Measurements from ENCODE around the gene B4GALNT4. TPM values are rescaled to one million over a fixed set of nuclear protein-coding genes. Genes with fewer than 3 reads are reported as not detected.

B4GALNT4 gene
- total and polyA plus RNA-seq, 2 of the 4 experiments (the other 2 are of a cell fraction), result 5.2 to 38.6 TPM

DNA sequence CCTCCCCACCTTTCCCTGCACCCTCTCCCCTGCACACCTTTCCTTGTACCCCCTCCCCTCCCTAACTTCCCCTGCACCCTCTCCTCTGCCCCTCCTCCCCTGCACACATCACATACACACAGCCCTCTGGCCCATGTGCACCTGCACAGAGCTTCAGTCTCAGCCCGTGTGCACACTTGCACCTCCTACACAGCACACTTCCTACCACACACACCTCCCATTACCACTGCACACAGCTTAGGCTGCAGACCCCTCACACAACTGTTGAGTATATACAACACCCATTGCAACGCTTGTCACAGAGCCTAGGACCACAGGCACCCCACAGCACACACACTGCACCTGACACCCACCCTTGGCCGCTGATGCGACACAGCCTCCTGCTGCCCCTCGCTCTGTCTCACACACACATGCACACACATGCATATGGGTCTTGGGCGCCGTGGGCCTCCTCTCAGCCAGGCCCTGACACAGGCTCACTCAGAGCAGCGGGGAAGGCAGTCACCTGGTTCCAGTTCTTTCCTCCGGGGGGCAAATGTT is 45.1 kb downstream of the B4GALNT4 start:
- CTCF ChIA-PET, result no interaction called here
- no peak overlapping the region for H3K4me3 ChIP-seq (ENCODE audit: insufficient read depth, low read depth, low read length)
- no peak for ATAC-seq (ENCODE audit: low read depth)

More for the DNA sequence above, 45.1 kb downstream of the B4GALNT4 start:
- Histone ChIP-seq H3K27me3 (ENCODE audit: control insufficient read depth, insufficient read depth, low read length) (peaks cover 28% of the 10 kb centered on the region), H3K4me1 (ENCODE audit: control insufficient read depth, insufficient read depth, low read length) (peaks cover 14% of the 10 kb centered on the region), H2BK5ac (ENCODE audit: low read depth, low read length, poor library complexity, severe bottlenecking) (no peak overlapping the region), H3K23ac (ENCODE audit: low read depth, low read length) (peak overlapping the region; percentile 31; the same call in 1 of the 2 replicates), H3K4me2 (ENCODE audit: low read depth, low read length) (no peak overlapping the region), H3K9me1 (ENCODE audit: insufficient read depth, low read length) (0 out of 2 replicates have a peak, but pooled peaks cover 5% of the 10 kb centered on the region), H4K20me1 (ENCODE audit: insufficient read depth, low read length) (no peaks in the 10 kb centered on the region), H2AFZ (replicated peaks; ENCODE audit: low read length, poor library complexity) (peak overlapping the region; percentile 80), H2BK120ac (ENCODE audit: low read depth, low read length) (peak overlapping the region; percentile 27; the same call in 1 of the 2 replicates), H3K9ac (ENCODE audit: low read depth, low read length) (no peak overlapping the region), H3K14ac (replicated peaks; ENCODE audit: low read depth, low read length) (peak overlapping the region; percentile 58; the same call in 1 of the 2 replicates), H3K4ac (ENCODE audit: low read depth, low read length) (no peak overlapping the region), H2AK9ac (replicated peaks; ENCODE audit: low read depth, low read length, poor library complexity) (peak overlapping the region; percentile 82), H4K91ac (ENCODE audit: insufficient read depth, low read depth, low read length) (no peak overlapping the region), H2BK20ac (ENCODE audit: low read depth, low read length) (no peak overlapping the region; the same call in 1 of the 2 replicates), H3K18ac (ENCODE audit: low read depth, low read length) (no peak overlapping the region), H2BK15ac (ENCODE audit: low read depth, low read length) (no peak overlapping the region), H3K36me3 (ENCODE audit: control insufficient read depth, insufficient read depth, low read length) (no peaks in the 10 kb centered on the region), H3K9me3 (ENCODE audit: control insufficient read depth, insufficient read depth, low read length) (no peaks in the 10 kb centered on the region), H4K5ac (ENCODE audit: low read depth, low read length) (no peak overlapping the region), H3K27ac (ENCODE audit: insufficient read depth, low read length) (no peak overlapping the region), H3K79me1 (ENCODE audit: low read depth in 1 of 2, low read length in 2 of 2) (no peaks in the 10 kb centered on the region), H2AK5ac (ENCODE audit: low read depth, low read length) (peak overlapping the region; percentile 10; the same call in 1 of the 2 replicates), H4K8ac (ENCODE audit: low read depth in 2 of 2, low read length in 2 of 2) (peak overlapping the region; percentile 47 to 79; a peak in 2 of 4 replicates), H3K56ac (ENCODE audit: extremely low read depth, insufficient read depth, low read length) (no peak overlapping the region)
- whole genome bisulfite sequencing, 2 experiments (ENCODE audit: extremely low coverage in 2 of 2, insufficient read length in 1 of 2), result 83% methylated on average over 8 of the region's 9 CpGs; no CpG with 5 or more reads in 1 of the 2 experiments
- BruUV-seq (replicated peaks), result no TSS peak
- POLR2A ChIA-PET (ENCODE audit: unreplicated experiment), result no interaction called here
- in situ Hi-C loops (cut with MboI; ENCODE audit: low sequenced_read_pairs) (no loop called here), intact Hi-C loops (cut with micrococcal nuclease) (no loop called here), dilution Hi-C loops (cut with HindIII; ENCODE audit: low sequenced_read_pairs, unreplicated experiment) (no loop called here)
- TF ChIP-seq BHLHE40 (IDR thresholded peaks at IDR 0.05; ENCODE audit: low read depth, low read length) (no peak), SMC3 (IDR thresholded peaks at IDR 0.05; ENCODE audit: low read depth, low read length) (no peak), NFE2L2 (IDR thresholded peaks at IDR 0.05; ENCODE audit: low read depth, low read length) (no peak), MXI1 (IDR thresholded peaks at IDR 0.05; ENCODE audit: borderline replicate concordance, low read depth, low read length) (no peak), RCOR1 (IDR thresholded peaks at IDR 0.05; ENCODE audit: insufficient replicate concordance, low read length) (no peak), CHD1 (IDR thresholded peaks at IDR 0.05; ENCODE audit: low read depth, low read length) (no peak)
- TF ChIP-seq, protein P1, sequence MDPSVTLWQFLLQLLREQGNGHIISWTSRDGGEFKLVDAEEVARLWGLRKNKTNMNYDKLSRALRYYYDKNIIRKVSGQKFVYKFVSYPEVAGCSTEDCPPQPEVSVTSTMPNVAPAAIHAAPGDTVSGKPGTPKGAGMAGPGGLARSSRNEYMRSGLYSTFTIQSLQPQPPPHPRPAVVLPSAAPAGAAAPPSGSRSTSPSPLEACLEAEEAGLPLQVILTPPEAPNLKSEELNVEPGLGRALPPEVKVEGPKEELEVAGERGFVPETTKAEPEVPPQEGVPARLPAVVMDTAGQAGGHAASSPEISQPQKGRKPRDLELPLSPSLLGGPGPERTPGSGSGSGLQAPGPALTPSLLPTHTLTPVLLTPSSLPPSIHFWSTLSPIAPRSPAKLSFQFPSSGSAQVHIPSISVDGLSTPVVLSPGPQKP (IDR thresholded peaks at IDR 0.05; ENCODE audit: borderline replicate concordance, low read depth, low read length), result no peak
- DNase-seq, result no peak
